K562 (cell line): ENCODE data around the gene ARFGAP3.

Source experiments
- AFF4 ChIP-seq: sonication (generic); formaldehyde crosslinking; IDR thresholded peaks from 2 replicates; pipeline ENCODE4 v1.8.0; 2023; ENCODE audit warnings: mild to moderate bottlenecking, missing genetic modification reagents
- BACH1 ChIP-seq: fragments of 200-800 bp; sonication (Bioruptor generic); IDR thresholded peaks from 2 replicates; pipeline ENCODE4 v1.6.1; 2016; ENCODE audit warnings: missing genetic modification characterization, missing compliant biosample characterization
- POLR2AphosphoS2 ChIP-seq: IDR thresholded peaks from 2 replicates; pipeline ENCODE4 v1.6.1; 2012; ENCODE audit warnings: low read length, improper control_type of control experiment
- RAD21 ChIP-seq, 2 experiments: fragments of 250-450 bp in 1 of 2; fragments of 450-650 bp in 1 of 2; sonication (Bioruptor Pico) in 1 of 2; formaldehyde crosslinking in 1 of 2; IDR thresholded peaks in 1 of 2; conservative IDR thresholded peaks in 1 of 2; 2 replicates each; pipeline versions ENCODE4 v1.4.0 to v1.8.0; 2020 to 2022; ENCODE audit warnings: mild to moderate bottlenecking in 2 of 2, moderate library complexity in 1 of 2
- SIN3A ChIP-seq, 2 experiments: fragments of 150-350 bp in 1 of 2; IDR thresholded peaks; 2 replicates each; pipeline ENCODE4 v1.6.1; 2011 to 2016; ENCODE audit warnings: borderline replicate concordance in 2 of 2, low read depth in 2 of 2, low read length in 2 of 2, mild to moderate bottlenecking in 2 of 2, moderate library complexity in 2 of 2; ENCODE audit not compliant: control insufficient read depth in 1 of 2
- SPI1 ChIP-seq: IDR thresholded peaks from 2 replicates; pipeline ENCODE4 v1.6.1; 2011; ENCODE audit warnings: low read depth, low read length, control low read depth, borderline replicate concordance
- SREBF2 ChIP-seq: sonication (generic); formaldehyde crosslinking; IDR thresholded peaks from 2 replicates; pipeline ENCODE4 v1.4.0; 2020; ENCODE audit warnings: mild to moderate bottlenecking, missing genetic modification reagents
- ZFX ChIP-seq: sonication (generic); formaldehyde crosslinking; IDR thresholded peaks from 2 replicates; pipeline ENCODE4 v1.8.0; 2022; ENCODE audit warnings: mild to moderate bottlenecking, missing genetic modification reagents, moderate library complexity
- TF ChIP-seq, protein P1 (sequence below), 2 experiments: fragments of 450-650 bp; formaldehyde crosslinking in 1 of 2; IDR thresholded peaks; 2 replicates each; pipeline versions ENCODE4 v1.4.0 to v1.6.1; 2014 to 2020; ENCODE audit warnings: mild to moderate bottlenecking in 2 of 2, borderline replicate concordance in 1 of 2, low read depth in 1 of 2
- TF ChIP-seq, protein P2 (sequence below): fragments of 450-650 bp; formaldehyde crosslinking; IDR thresholded peaks from 2 replicates; pipeline ENCODE4 v1.4.0; 2020; ENCODE audit warnings: mild to moderate bottlenecking
- TF ChIP-seq, protein P3 (sequence below): fragments of 250-450 bp; sonication (Bioruptor Pico); IDR thresholded peaks from 2 replicates; pipeline ENCODE4 v1.5.0; 2021

GRCh38 chr22:42830161-42830560 lies 26.9 kb downstream of the ARFGAP3 start:
- TF ChIP-seq BACH1 (tag), result no peak
- no peak for TF ChIP-seq ZFX
- TF ChIP-seq, protein P1, sequence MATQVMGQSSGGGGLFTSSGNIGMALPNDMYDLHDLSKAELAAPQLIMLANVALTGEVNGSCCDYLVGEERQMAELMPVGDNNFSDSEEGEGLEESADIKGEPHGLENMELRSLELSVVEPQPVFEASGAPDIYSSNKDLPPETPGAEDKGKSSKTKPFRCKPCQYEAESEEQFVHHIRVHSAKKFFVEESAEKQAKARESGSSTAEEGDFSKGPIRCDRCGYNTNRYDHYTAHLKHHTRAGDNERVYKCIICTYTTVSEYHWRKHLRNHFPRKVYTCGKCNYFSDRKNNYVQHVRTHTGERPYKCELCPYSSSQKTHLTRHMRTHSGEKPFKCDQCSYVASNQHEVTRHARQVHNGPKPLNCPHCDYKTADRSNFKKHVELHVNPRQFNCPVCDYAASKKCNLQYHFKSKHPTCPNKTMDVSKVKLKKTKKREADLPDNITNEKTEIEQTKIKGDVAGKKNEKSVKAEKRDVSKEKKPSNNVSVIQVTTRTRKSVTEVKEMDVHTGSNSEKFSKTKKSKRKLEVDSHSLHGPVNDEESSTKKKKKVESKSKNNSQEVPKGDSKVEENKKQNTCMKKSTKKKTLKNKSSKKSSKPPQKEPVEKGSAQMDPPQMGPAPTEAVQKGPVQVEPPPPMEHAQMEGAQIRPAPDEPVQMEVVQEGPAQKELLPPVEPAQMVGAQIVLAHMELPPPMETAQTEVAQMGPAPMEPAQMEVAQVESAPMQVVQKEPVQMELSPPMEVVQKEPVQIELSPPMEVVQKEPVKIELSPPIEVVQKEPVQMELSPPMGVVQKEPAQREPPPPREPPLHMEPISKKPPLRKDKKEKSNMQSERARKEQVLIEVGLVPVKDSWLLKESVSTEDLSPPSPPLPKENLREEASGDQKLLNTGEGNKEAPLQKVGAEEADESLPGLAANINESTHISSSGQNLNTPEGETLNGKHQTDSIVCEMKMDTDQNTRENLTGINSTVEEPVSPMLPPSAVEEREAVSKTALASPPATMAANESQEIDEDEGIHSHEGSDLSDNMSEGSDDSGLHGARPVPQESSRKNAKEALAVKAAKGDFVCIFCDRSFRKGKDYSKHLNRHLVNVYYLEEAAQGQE (IDR thresholded peaks at IDR 0.05; ENCODE audit: borderline replicate concordance), result no peak
- TF ChIP-seq, protein P1 (CRISPR knock-in tag; IDR thresholded peaks at IDR 0.05; ENCODE audit: low read depth), result no peak
- no peak for TF ChIP-seq SPI1
- TF ChIP-seq SREBF2 (CRISPR knock-in tag), result no peak
- TF ChIP-seq RAD21 (CRISPR knock-in tag; conservative IDR thresholded peaks at IDR 0.05 in 1 of 2, IDR thresholded peaks at IDR 0.05 in 1 of 2), result no peak
- TF ChIP-seq, protein P2, sequence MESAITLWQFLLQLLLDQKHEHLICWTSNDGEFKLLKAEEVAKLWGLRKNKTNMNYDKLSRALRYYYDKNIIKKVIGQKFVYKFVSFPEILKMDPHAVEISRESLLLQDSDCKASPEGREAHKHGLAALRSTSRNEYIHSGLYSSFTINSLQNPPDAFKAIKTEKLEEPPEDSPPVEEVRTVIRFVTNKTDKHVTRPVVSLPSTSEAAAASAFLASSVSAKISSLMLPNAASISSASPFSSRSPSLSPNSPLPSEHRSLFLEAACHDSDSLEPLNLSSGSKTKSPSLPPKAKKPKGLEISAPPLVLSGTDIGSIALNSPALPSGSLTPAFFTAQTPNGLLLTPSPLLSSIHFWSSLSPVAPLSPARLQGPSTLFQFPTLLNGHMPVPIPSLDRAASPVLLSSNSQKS (CRISPR knock-in tag), result no peak
- TF ChIP-seq POLR2AphosphoS2, result no peak
- TF ChIP-seq SIN3A (IDR thresholded peaks at IDR 0.05; ENCODE audit: borderline replicate concordance in 2 of 2, control insufficient read depth in 1 of 2, low read depth in 2 of 2, low read length in 2 of 2), result no peak
- TF ChIP-seq AFF4 (CRISPR knock-in tag), result no peak
- TF ChIP-seq, protein P3, sequence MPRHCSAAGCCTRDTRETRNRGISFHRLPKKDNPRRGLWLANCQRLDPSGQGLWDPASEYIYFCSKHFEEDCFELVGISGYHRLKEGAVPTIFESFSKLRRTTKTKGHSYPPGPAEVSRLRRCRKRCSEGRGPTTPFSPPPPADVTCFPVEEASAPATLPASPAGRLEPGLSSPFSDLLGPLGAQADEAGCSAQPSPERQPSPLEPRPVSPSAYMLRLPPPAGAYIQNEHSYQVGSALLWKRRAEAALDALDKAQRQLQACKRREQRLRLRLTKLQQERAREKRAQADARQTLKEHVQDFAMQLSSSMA, result no peak
